Neural progenitor cell (in vitro differentiated cells): ENCODE results near the gene CHRNA7. TPM values are rescaled to one million over a fixed set of nuclear protein-coding genes. Genes with fewer than 3 reads are reported as not detected.

Source experiments
- DNase-seq: peaks from one replicate; pipeline ENCODE4 v3.0.0-alpha.2; 2016; ENCODE audit warnings: low spot score
- H2AFZ ChIP-seq: fragments of 200-600 bp; sonication (generic); replicated peaks from 2 replicates; pipeline ENCODE4 v1.6.1; 2016; ENCODE audit warnings: antibody characterized with exemption
- H3F3A ChIP-seq: fragments of 200-600 bp; sonication (generic); 2 replicates; pipeline ENCODE4 v1.6.1; 2016; ENCODE audit warnings: antibody characterized with exemption, low read depth
- H3K27ac ChIP-seq: fragments of 200-600 bp; sonication (generic); 2 replicates; pipeline ENCODE4 v1.5.1; 2016; ENCODE audit warnings: mild to moderate bottlenecking
- H3K27me3 ChIP-seq: fragments of 200-600 bp; sonication (generic); 2 replicates; pipeline ENCODE4 v1.6.1; 2016; ENCODE audit warnings: mild to moderate bottlenecking, moderate library complexity
- H3K36me3 ChIP-seq: fragments of 200-600 bp; sonication (generic); 2 replicates; pipeline ENCODE4 v1.5.1; 2016
- H3K4me1 ChIP-seq: fragments of 200-600 bp; sonication (generic); 2 replicates; pipeline ENCODE4 v1.6.1; 2016; ENCODE audit warnings: mixed run types
- H3K4me2 ChIP-seq: fragments of 200-600 bp; sonication (generic); 2 replicates; pipeline ENCODE4 v1.6.1; 2016
- H3K4me3 ChIP-seq: fragments of 200-600 bp; sonication (generic); 2 replicates; pipeline ENCODE4 v1.5.1; 2016
- H3K79me2 ChIP-seq: fragments of 200-600 bp; sonication (generic); 2 replicates; pipeline ENCODE4 v1.6.1; 2016; ENCODE audit warnings: low read depth
- H3K9ac ChIP-seq: fragments of 200-600 bp; sonication (generic); 2 replicates; pipeline ENCODE4 v1.6.1; 2016
- H3K9me3 ChIP-seq: fragments of 200-600 bp; sonication (generic); 2 replicates; pipeline ENCODE4 v1.5.1; 2016; ENCODE audit warnings: low read depth
- H4K20me1 ChIP-seq: fragments of 200-600 bp; sonication (generic); 2 replicates; pipeline ENCODE4 v1.6.1; 2016; ENCODE audit warnings: low read depth
- H3K27ac Mint-ChIP-seq: 3 replicates; pipeline ENCODE4 v1.8.0; 2021; ENCODE audit warnings: mixed read lengths
- H3K27me3 Mint-ChIP-seq: 2 replicates; pipeline ENCODE4 v1.8.0; 2022; ENCODE audit warnings: low read depth, mild to moderate bottlenecking, inconsistent platforms, moderate library complexity, mixed read lengths; ENCODE audit not compliant: insufficient read depth
- H3K36me3 Mint-ChIP-seq: 3 replicates; pipeline ENCODE4 v1.8.0; 2021; ENCODE audit warnings: mixed read lengths
- H3K4me1 Mint-ChIP-seq: 3 replicates; pipeline ENCODE4 v1.8.0; 2021; ENCODE audit warnings: mixed read lengths
- H3K4me3 Mint-ChIP-seq: 3 replicates; pipeline ENCODE4 v1.8.0; 2021; ENCODE audit warnings: mild to moderate bottlenecking, moderate library complexity, mixed read lengths
- H3K9me3 Mint-ChIP-seq: 3 replicates; pipeline ENCODE4 v1.8.0; 2020; ENCODE audit warnings: mixed read lengths
- EZH2 ChIP-seq: fragments of 200-600 bp; sonication (generic); IDR thresholded peaks from 2 replicates; pipeline ENCODE4 v1.6.1; 2017; ENCODE audit warnings: antibody characterized with exemption, mild to moderate bottlenecking, moderate library complexity
- EZH2phosphoT487 ChIP-seq: fragments of 200-600 bp; sonication (generic); IDR thresholded peaks from 2 replicates; pipeline ENCODE4 v1.6.1; 2017; ENCODE audit warnings: antibody characterized with exemption
- total RNA-seq: library from RNA; depleted of rRNA; stranded (reverse); fragments of >200 nt; gene quantifications from 2 replicates; pipeline ENCODE4 v1.2.3, GENCODE V29; 2015; ENCODE audit warnings: low replicate concordance
- TF ChIP-seq, protein P1 (sequence below): fragments of 200-600 bp; sonication (generic); IDR thresholded peaks from 2 replicates; pipeline ENCODE4 v1.5.1; 2017; ENCODE audit warnings: antibody characterized with exemption, mild to moderate bottlenecking

CHRNA7 gene
- total RNA-seq, 1 donor from 2014 or later, result 14.0 TPM

- H3K4me1 Mint-ChIP-seq, result peaks cover 6% of the 10 kb centered on the region
- H3K9me3 ChIP-seq, result no peaks in the 10 kb centered on the region
- TF ChIP-seq EZH2 (no peak), EZH2phosphoT487 (no peak)
- TF ChIP-seq, protein P1, sequence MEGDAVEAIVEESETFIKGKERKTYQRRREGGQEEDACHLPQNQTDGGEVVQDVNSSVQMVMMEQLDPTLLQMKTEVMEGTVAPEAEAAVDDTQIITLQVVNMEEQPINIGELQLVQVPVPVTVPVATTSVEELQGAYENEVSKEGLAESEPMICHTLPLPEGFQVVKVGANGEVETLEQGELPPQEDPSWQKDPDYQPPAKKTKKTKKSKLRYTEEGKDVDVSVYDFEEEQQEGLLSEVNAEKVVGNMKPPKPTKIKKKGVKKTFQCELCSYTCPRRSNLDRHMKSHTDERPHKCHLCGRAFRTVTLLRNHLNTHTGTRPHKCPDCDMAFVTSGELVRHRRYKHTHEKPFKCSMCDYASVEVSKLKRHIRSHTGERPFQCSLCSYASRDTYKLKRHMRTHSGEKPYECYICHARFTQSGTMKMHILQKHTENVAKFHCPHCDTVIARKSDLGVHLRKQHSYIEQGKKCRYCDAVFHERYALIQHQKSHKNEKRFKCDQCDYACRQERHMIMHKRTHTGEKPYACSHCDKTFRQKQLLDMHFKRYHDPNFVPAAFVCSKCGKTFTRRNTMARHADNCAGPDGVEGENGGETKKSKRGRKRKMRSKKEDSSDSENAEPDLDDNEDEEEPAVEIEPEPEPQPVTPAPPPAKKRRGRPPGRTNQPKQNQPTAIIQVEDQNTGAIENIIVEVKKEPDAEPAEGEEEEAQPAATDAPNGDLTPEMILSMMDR, result no peak
- no peak overlapping the region for H3K27ac Mint-ChIP-seq
- no peak overlapping the region for H3K4me3 ChIP-seq
- H3K4me2 ChIP-seq, result no peak overlapping the region
- H3K4me3 Mint-ChIP-seq, result no peak overlapping the region
- no peaks in the 10 kb centered on the region for H3F3A ChIP-seq
- no peak overlapping the region for H3K9ac ChIP-seq
- H3K79me2 ChIP-seq, result no peaks in the 10 kb centered on the region
- DNase-seq, result no peak
- H3K9me3 Mint-ChIP-seq, result no peaks in the 10 kb centered on the region
- no peaks in the 10 kb centered on the region for H3K27me3 ChIP-seq
- H3K4me1 ChIP-seq, result no peaks in the 10 kb centered on the region
- H2AFZ ChIP-seq, result no peak overlapping the region
- no peaks in the 10 kb centered on the region for H3K36me3 ChIP-seq
- H4K20me1 ChIP-seq, result no peaks in the 10 kb centered on the region
- no peak overlapping the region for H3K27ac ChIP-seq
- no peaks in the 10 kb centered on the region for H3K27me3 Mint-ChIP-seq
- H3K36me3 Mint-ChIP-seq, result no peaks in the 10 kb centered on the region
Measured at GRCh38 chr15:32057876-32058425, 27.6 kb downstream of the CHRNA7 start.

DNA sequence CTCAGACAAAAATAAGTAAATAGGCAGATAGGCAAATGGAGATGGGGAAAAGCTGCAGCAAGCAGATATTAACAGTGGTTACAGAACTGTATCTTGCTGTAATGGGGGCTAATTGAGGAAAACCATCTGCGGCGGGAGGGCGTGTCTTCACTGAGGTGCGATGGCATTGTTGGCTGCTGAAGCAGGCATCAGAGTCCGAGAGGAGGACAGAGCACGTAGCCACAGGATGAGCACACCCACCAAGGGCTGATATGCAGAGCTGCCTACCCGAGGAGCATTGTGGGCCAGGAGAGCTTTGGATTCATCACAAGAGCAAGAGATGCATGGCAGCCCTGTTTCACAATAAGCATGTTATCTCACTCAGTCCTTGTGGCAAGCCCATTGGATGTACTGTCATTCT, 30.4 kb downstream of the CHRNA7 start:
- Histone ChIP-seq H3K4me3 (no peak overlapping the region), H2AFZ (no peak overlapping the region), H3K36me3 (no peaks in the 10 kb centered on the region), H3K4me2 (no peak overlapping the region), H3K27me3 (no peaks in the 10 kb centered on the region), H3F3A (no peaks in the 10 kb centered on the region), H3K27ac (no peak overlapping the region), H4K20me1 (no peaks in the 10 kb centered on the region), H3K4me1 (no peaks in the 10 kb centered on the region), H3K9ac (no peak overlapping the region), H3K79me2 (no peaks in the 10 kb centered on the region), H3K9me3 (no peaks in the 10 kb centered on the region)
- peaks cover 3% of the 10 kb centered on the region for H3K4me1 Mint-ChIP-seq
- H3K27me3 Mint-ChIP-seq, result no peaks in the 10 kb centered on the region
- TF ChIP-seq, protein P1, result no peak
- TF ChIP-seq EZH2 (no peak), EZH2phosphoT487 (no peak)
- no peak overlapping the region for H3K4me3 Mint-ChIP-seq
- DNase-seq, result no peak
- H3K9me3 Mint-ChIP-seq, result peaks cover 6% of the 10 kb centered on the region
- no peak overlapping the region for H3K27ac Mint-ChIP-seq
- no peaks in the 10 kb centered on the region for H3K36me3 Mint-ChIP-seq

GRCh38 chr15:32067115-32067514, 36.8 kb downstream of the CHRNA7 start:
- DNase-seq, result no peak
- no peak overlapping the region for H3K4me3 Mint-ChIP-seq

More at GRCh38 chr15:32067115-32067514, 36.8 kb downstream of the CHRNA7 start:
- Histone ChIP-seq H3K27ac (no peak overlapping the region), H3K4me2 (no peak overlapping the region), H4K20me1 (no peaks in the 10 kb centered on the region), H3K9me3 (peaks cover 12% of the 10 kb centered on the region), H3K9ac (no peak overlapping the region), H3F3A (no peaks in the 10 kb centered on the region), H3K36me3 (peaks cover 9% of the 10 kb centered on the region), H3K79me2 (no peaks in the 10 kb centered on the region), H2AFZ (no peak overlapping the region), H3K27me3 (no peaks in the 10 kb centered on the region), H3K4me1 (no peaks in the 10 kb centered on the region), H3K4me3 (no peak overlapping the region)
- Mint-ChIP-seq H3K27ac (no peak overlapping the region), H3K4me1 (peaks cover 3% of the 10 kb centered on the region), H3K9me3 (peaks cover 36% of the 10 kb centered on the region), H3K27me3 (no peaks in the 10 kb centered on the region), H3K36me3 (no peaks in the 10 kb centered on the region)
- no peak for TF ChIP-seq EZH2phosphoT487
- TF ChIP-seq EZH2, result no peak
- TF ChIP-seq, protein P1, result no peak
